DMS 273 (cell line): Measurements from ENCODE around the gene C20orf144.
A peak's percentile ranks its signal among the peaks of the same experiment; 100 is the strongest.

Source experiments
- DNase-seq: peaks from one replicate; lab custom pipeline; 2025; ENCODE audit not compliant: unreplicated experiment; lab: John Stamatoyannopoulos, UW

C20orf144 gene

GRCh38 chr20:33649201-33649681 is 12.9 kb upstream of the C20orf144 start:
- peak; percentile 92 for DNase-seq

GRCh38 chr20:33650111-33650752 is 11.9 kb upstream of the C20orf144 start:
- peak; percentile 83 for DNase-seq

- DNase-seq = peak; percentile 91
Observed at GRCh38 chr20:33650753-33651561, 11.2 kb upstream of the C20orf144 start.

GRCh38 chr20:33651562-33652048 is 10.5 kb upstream of the C20orf144 start:
- DNase-seq = no peak

GRCh38 chr20:33653218-33653899 is 8.8 kb upstream of the C20orf144 start:
- DNase-seq = peak; percentile 84

GRCh38 chr20:33653900-33654596 is 8.1 kb upstream of the C20orf144 start:
- peak; percentile 45 for DNase-seq

- DNase-seq = no peak
Observed at GRCh38 chr20:33654680-33655161, 7.4 kb upstream of the C20orf144 start.

- DNase-seq = no peak
Observed at GRCh38 chr20:33655164-33655563, 7.0 kb upstream of the C20orf144 start.

- no peak for DNase-seq
Observed at GRCh38 chr20:33656010-33656782, 5.9 kb upstream of the C20orf144 start.

- no peak for DNase-seq
Observed at GRCh38 chr20:33656783-33657703, 5.1 kb upstream of the C20orf144 start.

- DNase-seq = no peak
Observed at GRCh38 chr20:33657704-33658095, 4.4 kb upstream of the C20orf144 start.

GRCh38 chr20:33658510-33658909 is 3.6 kb upstream of the C20orf144 start:
- no peak for DNase-seq

- DNase-seq = no peak
Observed at GRCh38 chr20:33658929-33659328, 3.2 kb upstream of the C20orf144 start.

- no peak for DNase-seq
Observed at GRCh38 chr20:33659341-33660034, 2.6 kb upstream of the C20orf144 start.

GRCh38 chr20:33660035-33660684 is 2.0 kb upstream of the C20orf144 start:
- no peak for DNase-seq

GRCh38 chr20:33660685-33661058 is 1.5 kb upstream of the C20orf144 start:
- no peak for DNase-seq

GRCh38 chr20:33663161-33664084 is 1.3 kb downstream of the C20orf144 start:
- DNase-seq = peak; percentile 90
